ACHN (cell line): ENCODE data around the gene CCDC85A.

Experiments used
- DNase-seq: peaks from one replicate; pipeline ENCODE4 v3.0.0-alpha.2; 2015
- in situ Hi-C: cut with HindIII; loops from 2 replicates; pipeline ENCODE4 v1.10.0; 2017; ENCODE audit warnings: low sequenced_read_pairs, low pct_ligation_motif_present, low pct_unique_long_range_greater_than_20kb

CCDC85A gene

DNA sequence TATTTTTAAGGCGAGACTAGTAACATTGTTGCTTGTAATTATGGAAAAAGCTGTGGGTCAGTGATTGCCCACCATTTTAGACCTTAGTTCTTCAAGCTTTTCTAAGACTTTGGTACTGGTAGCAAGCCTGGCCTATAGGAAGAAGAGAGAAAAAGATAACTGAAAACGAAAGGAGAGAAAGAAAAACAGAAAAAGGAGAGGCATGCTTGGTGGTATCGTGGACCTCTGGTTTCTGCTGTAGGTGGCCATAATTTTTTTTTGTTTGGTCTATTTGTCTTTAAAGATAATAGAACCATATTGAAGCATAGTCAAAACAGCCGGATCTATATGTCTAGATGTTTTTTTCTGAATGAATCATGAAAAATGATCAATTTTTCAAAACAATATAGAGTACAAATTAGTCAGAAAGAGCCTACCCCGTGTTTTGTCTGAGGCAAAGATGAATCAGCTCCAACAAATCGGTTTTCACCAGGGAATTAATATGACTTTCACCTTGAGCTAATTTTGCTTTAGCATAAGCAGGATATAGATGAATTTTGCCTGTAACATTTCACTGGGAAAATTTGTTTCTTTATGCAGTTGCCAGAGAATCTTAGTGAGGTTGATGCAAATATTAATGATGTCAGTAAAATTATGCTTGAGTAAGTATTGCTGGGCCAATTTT is 45.7 kb downstream of the CCDC85A start:
- DNase-seq = no peak
- in situ Hi-C loops = no loop called here

DNA sequence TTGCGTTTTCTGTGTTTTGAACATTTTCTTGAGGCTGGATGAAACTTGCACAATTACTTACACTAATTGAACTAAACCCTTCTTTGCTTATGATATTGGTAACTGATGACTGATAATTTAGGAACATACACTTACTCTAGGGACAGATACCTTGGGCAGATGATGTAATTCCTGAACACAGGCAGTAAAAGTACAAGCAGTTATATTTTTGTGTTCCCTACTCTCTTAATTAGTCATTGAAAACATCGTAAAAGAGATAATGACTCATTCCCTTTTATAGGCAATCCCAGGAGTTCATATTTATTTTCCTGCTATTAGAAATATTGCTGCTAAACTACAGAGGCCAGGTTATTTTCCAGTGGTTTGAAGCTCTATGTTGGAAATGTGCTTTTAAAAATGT is 46.4 kb downstream of the CCDC85A start:
- no peak for DNase-seq
- in situ Hi-C loops = no loop called here

DNA sequence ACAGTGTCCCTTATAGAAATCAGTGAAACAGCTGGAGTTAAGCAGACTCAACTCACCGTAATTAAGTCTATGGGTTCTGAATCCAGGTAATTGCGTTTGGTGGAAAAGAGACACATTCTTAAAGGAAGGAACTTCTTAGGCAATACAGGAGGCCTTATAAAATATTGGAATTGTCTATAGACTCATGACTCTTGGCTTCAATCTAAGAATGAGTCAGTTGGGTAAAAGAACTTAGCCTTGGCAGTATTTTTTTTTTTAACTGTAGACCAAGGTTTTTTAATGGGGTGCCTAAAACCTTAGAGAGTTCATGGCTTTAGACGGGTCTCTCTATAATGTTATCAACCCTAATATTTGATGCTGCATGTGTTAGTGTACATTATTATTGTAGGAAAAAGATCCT is 47.6 kb downstream of the CCDC85A start:
- DNase-seq = no peak
- in situ Hi-C loops = no loop called here

DNA sequence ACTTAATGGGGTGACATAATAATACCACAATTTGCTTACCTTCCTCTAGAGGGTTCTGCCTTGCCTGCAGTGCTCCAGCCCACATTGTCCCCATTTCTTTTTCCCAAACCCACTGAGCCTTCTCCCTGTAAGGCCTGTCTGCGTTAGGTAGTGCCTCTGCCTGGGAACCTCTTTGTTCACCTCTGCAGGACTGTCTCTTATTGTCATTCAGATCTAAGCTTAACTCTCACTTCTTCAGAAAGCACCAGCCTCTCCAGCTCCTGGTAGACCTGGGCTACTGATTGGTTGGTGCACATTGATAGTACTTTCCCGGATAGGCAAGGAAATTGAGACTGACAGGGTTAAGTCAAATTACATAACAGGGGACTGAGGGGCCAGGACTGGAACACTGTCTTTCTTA is 49.1 kb downstream of the CCDC85A start:
- in situ Hi-C loops = no loop called here
- no peak for DNase-seq

DNA sequence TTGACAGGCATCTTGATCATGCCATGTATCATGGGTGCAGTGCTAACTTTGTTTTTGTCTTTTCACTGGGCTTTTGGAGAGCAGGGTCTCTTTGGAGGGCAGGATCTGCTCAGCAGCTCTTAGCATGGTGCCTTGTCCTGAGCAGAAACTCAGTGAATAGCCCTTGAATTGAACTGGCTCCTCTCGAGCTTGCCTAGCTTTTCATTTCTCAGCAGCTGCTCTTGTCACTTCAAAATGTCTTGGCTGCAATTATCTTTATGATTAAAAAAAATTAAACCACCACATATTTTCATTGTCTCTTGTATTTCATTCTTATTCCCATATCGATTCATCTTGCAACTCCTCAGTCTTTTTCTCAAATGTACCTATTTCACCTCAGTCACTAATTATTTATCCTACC is 50.5 kb downstream of the CCDC85A start:
- in situ Hi-C loops = no loop called here
- DNase-seq = no peak

DNA sequence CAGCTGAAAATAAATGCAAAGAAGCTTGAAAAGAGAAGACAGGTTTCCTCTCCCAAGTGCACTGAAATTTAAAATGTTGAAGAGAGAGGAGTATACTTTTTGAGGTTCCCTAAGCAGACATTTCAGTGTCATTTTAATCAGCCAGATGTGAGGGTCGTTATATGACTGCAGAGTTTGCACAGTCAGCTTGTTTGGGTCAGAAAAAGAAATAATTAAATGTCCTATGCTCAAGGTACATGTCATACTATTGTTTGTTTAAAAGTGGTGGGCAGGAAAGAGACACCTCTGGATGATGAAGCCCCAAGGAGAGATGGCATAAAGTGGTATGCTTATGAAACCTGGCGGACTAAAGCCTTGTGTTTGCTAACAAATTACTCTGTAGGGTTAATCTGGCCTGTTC is 55.2 kb downstream of the CCDC85A start:
- no peak for DNase-seq

DNA sequence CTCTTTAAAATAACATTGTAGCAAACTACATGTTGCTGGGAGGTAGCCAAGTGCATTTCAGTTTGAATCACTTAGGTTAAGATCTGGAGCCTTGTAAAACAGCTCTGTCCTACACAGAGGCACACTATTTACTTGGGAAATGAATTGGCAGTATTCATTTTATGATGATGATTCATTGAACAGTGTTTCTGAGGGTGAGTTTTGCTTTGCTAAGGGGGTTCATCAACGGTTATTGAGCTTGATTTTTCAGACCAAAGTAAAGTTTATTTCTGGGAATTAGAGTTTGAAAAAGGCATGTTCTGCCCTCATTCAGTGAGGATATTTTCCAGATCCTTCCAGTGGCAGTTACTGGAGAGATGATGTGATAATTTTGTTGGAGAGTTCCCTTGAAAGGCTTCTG is 55.6 kb downstream of the CCDC85A start:
- in situ Hi-C loops = no loop called here
- no peak for DNase-seq

More for the DNA sequence above, 55.2 kb downstream of the CCDC85A start:
- in situ Hi-C loops = no loop called here

DNA sequence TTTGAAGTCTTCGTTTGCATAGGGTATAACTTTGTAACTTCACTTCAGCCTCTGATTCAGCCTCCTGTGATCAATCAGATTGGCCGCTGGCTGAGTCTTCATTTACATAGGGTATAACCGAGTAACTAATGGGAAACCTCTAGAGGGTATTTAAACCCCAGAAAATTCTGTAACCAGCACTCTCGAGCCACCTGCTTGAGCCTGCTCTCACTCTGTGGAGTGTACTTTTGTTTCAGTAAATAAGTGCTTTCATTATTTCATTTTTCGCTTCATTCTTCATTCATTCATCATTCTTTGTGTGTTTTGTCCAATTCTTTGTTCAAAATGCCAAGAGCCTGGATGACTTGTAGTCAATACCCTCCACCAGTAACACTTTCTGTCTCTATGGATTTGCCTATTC is 56.4 kb downstream of the CCDC85A start:
- in situ Hi-C loops = no loop called here
- no peak for DNase-seq

DNA sequence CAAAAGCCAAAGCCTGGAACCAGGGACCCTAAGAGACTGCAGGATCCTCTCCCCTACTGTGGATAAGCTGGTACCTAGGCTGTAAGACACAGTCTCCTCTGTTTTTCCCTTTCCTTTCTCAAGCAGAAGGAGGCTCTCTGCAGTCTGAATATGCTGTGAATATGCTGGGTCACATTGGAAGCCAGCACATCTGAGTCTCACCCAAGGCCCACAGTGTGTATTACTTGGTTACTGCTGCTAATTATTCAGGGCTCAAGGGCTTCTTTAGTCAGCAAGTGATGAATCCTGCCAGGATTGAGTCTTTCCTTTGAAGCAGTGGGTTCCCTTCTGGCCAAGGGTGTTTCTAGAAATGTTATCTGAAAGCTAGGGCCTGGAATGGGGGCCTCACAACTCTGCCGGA is 60.7 kb downstream of the CCDC85A start:
- DNase-seq = no peak
- in situ Hi-C loops = no loop called here

DNA sequence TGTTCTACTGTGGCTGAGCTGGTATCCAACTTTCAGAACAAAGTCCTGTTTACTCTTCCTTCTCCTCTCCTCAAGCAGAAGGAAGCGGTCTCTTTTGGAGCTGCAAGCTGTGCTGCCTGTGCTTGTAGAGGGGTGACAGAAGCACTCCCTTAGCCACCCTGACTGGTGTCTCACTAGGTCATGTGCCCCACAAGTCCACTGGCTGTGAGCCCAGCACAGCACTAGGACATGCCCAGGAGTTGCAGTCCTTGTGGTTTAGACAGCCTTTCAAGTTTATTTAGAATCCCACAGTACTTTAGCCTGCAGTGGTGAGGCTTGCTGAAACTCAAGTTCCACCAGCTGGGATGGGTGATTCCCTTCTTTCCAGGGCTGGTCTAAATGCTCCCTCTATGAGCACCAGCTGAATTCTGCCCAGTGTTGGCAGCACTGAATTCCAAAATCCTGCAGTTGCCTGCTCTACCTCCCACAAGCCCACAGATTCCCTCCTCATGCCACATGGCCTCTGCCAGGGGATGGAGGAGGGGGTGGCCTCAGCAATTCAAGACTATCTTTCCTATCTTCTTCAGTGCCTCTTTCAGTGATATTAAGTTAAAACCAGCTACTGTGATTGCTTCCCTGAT is 61.2 kb downstream of the CCDC85A start:
- no peak for DNase-seq
- in situ Hi-C loops = no loop called here

DNA sequence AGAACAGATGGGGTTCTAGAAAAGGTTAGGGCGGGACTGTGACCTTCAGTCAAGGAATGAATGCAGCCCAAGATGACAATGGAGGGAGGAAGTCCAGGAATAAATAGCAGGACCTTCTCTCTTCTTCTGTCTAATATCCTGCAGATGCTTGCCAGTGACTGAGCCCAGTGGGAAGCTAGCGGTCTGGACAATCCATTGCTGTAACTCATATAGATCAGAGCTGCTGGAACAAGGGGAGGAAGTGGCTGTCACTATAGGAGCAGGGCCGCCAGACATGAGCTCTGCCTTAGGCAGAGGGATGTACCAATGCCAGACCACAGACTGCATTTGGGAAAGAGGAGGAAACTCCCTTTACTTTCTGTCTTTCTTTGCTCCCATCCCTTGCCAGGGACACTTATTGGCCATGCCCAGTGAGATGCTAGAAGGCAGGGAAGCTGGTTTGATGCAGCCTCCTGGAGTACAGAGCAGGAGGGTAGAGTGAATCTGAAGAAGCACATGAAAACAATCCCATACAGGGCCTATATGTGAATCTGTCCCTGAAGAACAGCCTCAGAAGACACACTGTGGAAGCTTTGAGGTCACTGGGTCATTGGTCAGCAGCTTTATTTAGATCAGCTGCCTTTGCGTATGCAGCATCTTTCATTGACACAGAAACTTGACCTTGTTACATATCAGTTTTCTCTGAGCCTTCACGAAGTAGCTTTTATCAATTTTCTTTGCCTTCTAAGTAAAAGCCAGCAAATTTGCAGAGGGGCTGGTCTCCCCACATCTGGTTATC is 65.4 kb downstream of the CCDC85A start:
- DNase-seq = no peak
- in situ Hi-C loops = no loop called here

DNA sequence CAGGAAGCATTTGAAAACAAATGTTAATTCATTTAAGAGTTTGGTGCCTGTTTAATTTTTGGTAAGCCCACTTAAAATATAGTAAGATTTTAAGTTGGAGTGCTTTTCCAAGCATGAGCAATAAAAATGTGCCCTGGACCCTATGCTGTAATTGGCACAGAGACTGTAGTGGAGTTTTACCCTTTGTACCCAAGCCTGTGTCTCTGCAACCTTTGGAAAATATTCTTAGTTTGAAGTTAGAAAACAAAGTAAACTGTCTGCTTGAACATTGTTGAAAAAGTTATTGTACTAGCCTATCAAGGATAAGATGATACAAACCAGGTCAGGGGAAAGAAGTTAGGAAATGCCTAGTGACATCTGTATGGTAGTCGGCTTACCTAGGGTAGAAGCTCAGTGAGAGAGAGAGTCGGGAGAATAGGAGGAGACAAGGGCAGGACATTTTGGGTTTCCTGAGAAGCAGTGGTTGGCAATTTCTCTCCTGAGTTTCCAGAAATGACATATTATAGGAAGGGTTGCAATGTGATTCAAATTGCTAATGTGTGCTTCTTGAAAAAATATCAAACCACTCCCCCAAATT is 66.5 kb downstream of the CCDC85A start:
- in situ Hi-C loops = no loop called here
- no peak for DNase-seq

DNA sequence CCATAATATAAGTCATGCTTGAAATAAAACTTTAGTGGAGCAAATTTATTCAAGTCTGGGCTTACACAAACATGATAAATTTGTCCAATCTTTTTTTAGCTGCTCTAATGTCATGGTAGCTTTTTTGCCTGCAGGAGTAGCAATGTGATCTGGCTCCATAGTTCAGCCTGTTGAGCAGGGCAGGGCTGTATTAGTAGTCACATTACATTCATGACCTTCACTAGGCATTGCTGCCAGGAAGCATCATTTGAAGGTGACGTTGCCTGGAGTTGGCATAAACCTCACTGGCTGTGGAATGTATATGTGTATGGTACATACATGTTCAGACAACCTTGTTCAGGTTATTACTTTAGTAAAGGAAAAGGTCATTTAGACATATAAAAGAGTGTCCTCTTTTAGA is 76.6 kb downstream of the CCDC85A start:
- DNase-seq = no peak
- in situ Hi-C loops = no loop called here

DNA sequence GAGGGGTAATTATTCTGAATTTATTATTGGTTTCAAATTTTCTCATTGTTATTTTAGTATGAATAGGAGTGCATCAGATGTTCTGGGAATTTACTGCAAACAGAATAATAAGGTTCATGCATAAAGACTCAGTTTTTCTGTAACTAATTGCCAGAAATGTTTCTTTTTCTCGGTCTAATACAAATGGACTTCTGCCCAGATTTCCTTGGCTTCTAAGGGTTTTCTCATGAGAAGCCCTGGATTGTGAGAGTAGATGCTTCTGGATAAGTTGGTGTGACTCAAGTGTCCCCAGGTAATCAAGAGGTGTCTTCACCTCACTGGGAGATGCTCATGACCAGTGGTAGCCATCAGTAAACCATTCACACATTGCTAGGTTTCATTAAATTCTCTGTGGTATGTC is 78.5 kb downstream of the CCDC85A start:
- in situ Hi-C loops = no loop called here
- DNase-seq = no peak

DNA sequence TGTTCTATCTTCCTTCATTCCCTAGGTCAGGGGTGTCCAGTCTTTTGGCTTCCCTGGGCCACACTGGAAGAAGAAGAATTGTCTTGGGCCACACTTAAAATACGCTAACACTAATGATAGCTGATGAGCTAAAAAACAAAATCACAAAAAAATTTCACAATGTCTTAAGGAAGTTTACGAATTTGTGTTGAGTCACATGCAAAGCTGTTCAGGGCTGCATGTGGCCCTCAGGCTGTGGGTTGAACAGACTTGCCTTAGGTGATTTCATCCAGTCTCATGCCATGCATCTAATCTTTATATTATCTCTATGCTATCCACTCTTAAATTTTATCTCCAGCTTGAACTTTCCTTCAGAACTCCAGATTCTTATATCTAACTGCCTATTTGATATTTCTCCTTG is 80.1 kb downstream of the CCDC85A start:
- DNase-seq = no peak

DNA sequence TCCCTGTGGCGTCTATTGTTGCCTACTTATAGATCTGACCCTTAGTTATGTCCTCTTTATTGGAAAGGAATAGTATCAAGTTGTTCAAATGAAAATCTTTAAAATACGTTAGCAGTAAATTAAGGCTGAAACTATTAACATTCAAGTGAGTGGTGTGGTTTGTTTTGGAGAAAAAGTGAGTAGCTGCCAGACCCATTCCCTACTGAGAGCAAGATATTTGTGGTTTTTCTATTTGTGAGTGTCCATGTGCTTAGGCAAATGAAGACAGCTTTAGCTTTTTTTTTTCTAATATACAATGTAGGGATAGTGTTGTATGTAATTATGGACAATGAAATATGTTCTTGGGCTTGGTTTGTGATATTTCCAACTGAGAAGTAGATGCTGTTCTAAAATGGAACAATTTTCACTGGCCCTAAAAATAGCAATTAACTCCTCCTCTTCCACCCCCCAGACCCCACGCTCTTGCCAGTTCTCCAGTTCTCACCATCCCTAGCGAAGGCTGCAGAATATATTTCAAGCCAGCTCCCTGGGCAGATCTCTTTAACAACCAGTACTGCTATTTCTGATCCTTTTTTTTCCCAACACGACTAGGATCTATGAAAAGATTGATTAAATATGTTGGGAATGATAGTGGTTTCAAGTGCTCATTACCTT is 83.1 kb downstream of the CCDC85A start:
- in situ Hi-C loops = no loop called here
- no peak for DNase-seq

More for the DNA sequence above, 80.1 kb downstream of the CCDC85A start:
- in situ Hi-C loops = no loop called here

DNA sequence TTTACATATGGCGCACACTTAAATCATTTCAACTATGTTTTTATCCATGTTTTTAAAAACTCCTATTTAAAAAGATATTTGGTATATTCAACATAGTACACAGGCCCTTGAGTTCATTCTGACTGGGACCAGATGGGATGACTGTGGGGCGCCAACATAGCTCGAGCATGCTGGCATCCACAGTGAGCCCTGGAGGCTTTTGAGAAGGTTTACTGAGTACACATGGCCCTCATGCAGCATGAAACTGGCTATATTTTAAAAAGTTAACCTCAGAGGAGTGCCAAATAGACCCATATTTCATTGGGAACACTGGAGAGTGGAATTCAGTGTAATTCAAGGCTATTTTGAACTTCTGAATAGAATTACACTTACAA is 83.6 kb downstream of the CCDC85A start:
- in situ Hi-C loops = no loop called here
- DNase-seq = no peak

DNA sequence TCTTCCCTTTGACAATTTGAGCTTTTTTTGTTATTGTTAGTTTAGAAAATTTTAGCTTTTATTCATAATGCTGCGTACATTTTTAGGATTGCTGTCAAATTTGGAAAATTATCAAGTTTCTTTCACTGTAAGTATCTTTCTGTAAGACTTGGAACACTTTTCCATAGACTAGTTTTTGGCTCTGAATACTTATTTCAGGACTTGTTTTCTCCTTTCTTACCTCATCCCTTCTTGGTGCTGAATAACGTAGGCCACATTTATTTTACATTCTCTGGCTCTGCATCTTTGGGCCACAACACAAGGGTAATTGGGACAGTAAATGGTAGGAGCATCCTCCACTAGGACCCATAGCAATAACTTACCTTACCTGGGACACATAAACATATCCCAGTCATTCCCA is 85.1 kb downstream of the CCDC85A start:
- DNase-seq = no peak
- in situ Hi-C loops = no loop called here

DNA sequence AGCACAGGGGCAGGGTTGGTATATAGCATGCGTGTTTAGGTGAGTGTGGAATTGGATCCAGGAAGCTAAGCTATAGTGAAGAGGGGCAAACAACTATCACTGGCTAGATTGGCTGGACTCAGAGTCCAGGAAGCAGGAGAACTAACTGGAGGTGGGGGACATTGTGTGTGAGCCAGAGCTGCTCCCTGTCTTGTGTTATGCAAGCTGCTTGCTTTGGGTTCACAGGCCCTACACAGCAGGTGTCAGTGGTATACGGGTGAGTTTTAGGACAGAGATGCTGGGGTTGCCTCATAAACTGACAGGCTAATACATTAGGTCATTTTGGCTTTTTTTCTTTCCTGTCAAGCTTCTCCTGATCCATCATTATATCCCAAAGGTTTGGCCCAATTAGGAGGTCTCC is 87.5 kb downstream of the CCDC85A start:
- DNase-seq = no peak
- in situ Hi-C loops = no loop called here
